Left ventricle myocardium inferior (tissue), 1 donor: Measurements from ENCODE around the gene AMN. TPM values are rescaled to one million over a fixed set of nuclear protein-coding genes. Genes with fewer than 3 reads are reported as not detected.

ENCODE experiments used
- DNase-seq: peaks from one replicate; pipeline ENCODE4 v3.0.0-alpha.2; 2020
- H3K27ac ChIP-seq: fragments of 200-600 bp; replicated peaks from 2 replicates; pipeline ENCODE4 v1.8.0; 2021
- H3K27me3 ChIP-seq: fragments of 200-600 bp; 2 replicates; pipeline ENCODE4 v1.8.0; 2021; ENCODE audit warnings: low read depth
- H3K36me3 ChIP-seq: fragments of 200-600 bp; 2 replicates; pipeline ENCODE4 v1.8.0; 2021
- H3K4me1 ChIP-seq: fragments of 200-600 bp; 2 replicates; pipeline ENCODE4 v1.8.0; 2021
- H3K4me3 ChIP-seq: fragments of 200-600 bp; 2 replicates; pipeline ENCODE4 v1.8.0; 2021; ENCODE audit warnings: mild to moderate bottlenecking, moderate library complexity
- H3K9me3 ChIP-seq: fragments of 200-600 bp; replicated peaks from 2 replicates; pipeline ENCODE4 v1.8.0; 2021
- CTCF ChIP-seq: fragments of 200-600 bp; IDR thresholded peaks from 2 replicates; pipeline ENCODE4 v1.8.0; 2021; ENCODE audit warnings: antibody characterized with exemption, mild to moderate bottlenecking, borderline replicate concordance
- intact Hi-C: fragments of 100-400 bp; cut with micrococcal nuclease; formaldehyde crosslinking; loops from one replicate; pipeline ENCODE4 v1.11.0; 2022
- total RNA-seq: library from RNA; stranded (reverse); fragmentation: NEBNext Ultra II Directional; extraction: Animal tissue kit (Norgen Biotek cat#: 25700); gene quantifications from one replicate; pipeline ENCODE4 v1.2.1, GENCODE V29; 2021
- donor health status: DM: no; HTN: yes; CAD: no; lungs with severe emphysema.

AMN gene
- total RNA-seq, 1 donor from 2014 or later: not detected

GRCh38 chr14:102958461-102958860 is 36.0 kb downstream of the AMN start:
- Histone ChIP-seq H3K27me3 (no peaks in the 10 kb centered on the region), H3K4me3 (no peak overlapping the region), H3K9me3 (no peaks in the 10 kb centered on the region), H3K36me3 (peaks cover 99% of the 10 kb centered on the region), H3K27ac (no peak overlapping the region), H3K4me1 (peaks cover 5% of the 10 kb centered on the region)
- DNase-seq: no peak
- intact Hi-C loops: no loop called here
- no peak for TF ChIP-seq CTCF

- H3K9me3 ChIP-seq: no peaks in the 10 kb centered on the region
Measured at GRCh38 chr14:102962111-102962627, 39.7 kb downstream of the AMN start.

GRCh38 chr14:102964152-102964730 is 41.8 kb downstream of the AMN start:
- DNase-seq: no peak
- H3K36me3 ChIP-seq: peaks cover 99% of the 10 kb centered on the region
- intact Hi-C loops: no loop called here

More at GRCh38 chr14:102962111-102962627, 39.7 kb downstream of the AMN start:
- TF ChIP-seq CTCF: no peak
- no peaks in the 10 kb centered on the region for H3K27me3 ChIP-seq
- H3K4me1 ChIP-seq: no peaks in the 10 kb centered on the region
- no peak for DNase-seq
- H3K4me3 ChIP-seq: no peak overlapping the region
- H3K27ac ChIP-seq: no peak overlapping the region
- H3K36me3 ChIP-seq: peaks cover 99% of the 10 kb centered on the region
- intact Hi-C loops: no loop called here

GRCh38 chr14:102965282-102965681 is 42.8 kb downstream of the AMN start:
- Histone ChIP-seq H3K9me3 (no peaks in the 10 kb centered on the region), H3K27ac (no peak overlapping the region), H3K36me3 (peaks cover 100% of the 10 kb centered on the region), H3K27me3 (no peaks in the 10 kb centered on the region), H3K4me3 (no peak overlapping the region), H3K4me1 (no peaks in the 10 kb centered on the region)
- TF ChIP-seq CTCF: no peak
- no peak for DNase-seq
- intact Hi-C loops: no loop called here

More at GRCh38 chr14:102964152-102964730, 41.8 kb downstream of the AMN start:
- H3K4me3 ChIP-seq: no peak overlapping the region
- no peak overlapping the region for H3K27ac ChIP-seq
- no peak for TF ChIP-seq CTCF
- no peaks in the 10 kb centered on the region for H3K27me3 ChIP-seq
- H3K4me1 ChIP-seq: no peaks in the 10 kb centered on the region
- H3K9me3 ChIP-seq: no peaks in the 10 kb centered on the region

- Histone ChIP-seq H3K9me3 (no peaks in the 10 kb centered on the region), H3K4me3 (no peak overlapping the region), H3K4me1 (no peaks in the 10 kb centered on the region), H3K36me3 (peaks cover 100% of the 10 kb centered on the region), H3K27me3 (no peaks in the 10 kb centered on the region), H3K27ac (no peak overlapping the region)
- TF ChIP-seq CTCF: no peak
- DNase-seq: no peak
- intact Hi-C loops: no loop called here
Measured at GRCh38 chr14:102965971-102966655, 43.6 kb downstream of the AMN start.
